GM12864 (cell line): ENCODE results near the gene MAGI1.

Experiments used
- DNase-seq: peaks from one replicate; pipeline ENCODE4 v3.0.0-alpha.2; 2011; ENCODE audit warnings: low read depth
- H3K4me3 ChIP-seq: 2 replicates; pipeline ENCODE4 v1.5.1; 2011; ENCODE audit warnings: mild to moderate bottlenecking, low read depth, low read length, control low read depth
- CTCF ChIP-seq: IDR thresholded peaks from 2 replicates; pipeline ENCODE4 v1.5.1; 2011; ENCODE audit warnings: low read depth, mild to moderate bottlenecking, moderate library complexity, low read length, control low read depth, inconsistent platforms; ENCODE audit errors: missing control alignments

The MAGI1 gene

GRCh38 chr3:65748326-65748725, 290.4 kb downstream of the MAGI1 start:
- H3K4me3 ChIP-seq = no peak overlapping the region
- no peak for TF ChIP-seq CTCF
- DNase-seq = no peak

- no peak for TF ChIP-seq CTCF
- DNase-seq = no peak
- H3K4me3 ChIP-seq = no peak overlapping the region
These were observed 291.9 kb downstream of the MAGI1 start for GRCh38 chr3:65746848-65747247.

- no peak overlapping the region for H3K4me3 ChIP-seq
- DNase-seq = no peak
- TF ChIP-seq CTCF = no peak
These were observed 293.4 kb downstream of the MAGI1 start for GRCh38 chr3:65745306-65745705.

- no peak for TF ChIP-seq CTCF
- DNase-seq = no peak
These were observed 295.8 kb downstream of the MAGI1 start for GRCh38 chr3:65742914-65743313.

GRCh38 chr3:65741540-65741939, 297.2 kb downstream of the MAGI1 start:
- DNase-seq = no peak
- no peak overlapping the region for H3K4me3 ChIP-seq
- no peak for TF ChIP-seq CTCF

More at GRCh38 chr3:65742914-65743313, 295.8 kb downstream of the MAGI1 start:
- H3K4me3 ChIP-seq = no peak overlapping the region

- no peak overlapping the region for H3K4me3 ChIP-seq
- TF ChIP-seq CTCF = no peak
- DNase-seq = no peak
These were observed 298.7 kb downstream of the MAGI1 start for GRCh38 chr3:65739901-65740541.

- H3K4me3 ChIP-seq = no peak overlapping the region
- DNase-seq = no peak
- no peak for TF ChIP-seq CTCF
These were observed 303.9 kb downstream of the MAGI1 start for GRCh38 chr3:65734792-65735191.
